ENCODE results near the gene OR2D3. TPM values are rescaled to one million over a fixed set of nuclear protein-coding genes. Genes with fewer than 3 reads are reported as not detected.
A peak's percentile ranks its signal among the peaks of the same experiment; 100 is the strongest.
"Not testable (repeated sequence)": the region's sequence is repeated elsewhere in the genome, so short reads cannot be mapped to it uniquely, and the experiment has no call there.

Gene OR2D3
- total RNA-seq, 1 donor from 2014 or later: not detected

DNA sequence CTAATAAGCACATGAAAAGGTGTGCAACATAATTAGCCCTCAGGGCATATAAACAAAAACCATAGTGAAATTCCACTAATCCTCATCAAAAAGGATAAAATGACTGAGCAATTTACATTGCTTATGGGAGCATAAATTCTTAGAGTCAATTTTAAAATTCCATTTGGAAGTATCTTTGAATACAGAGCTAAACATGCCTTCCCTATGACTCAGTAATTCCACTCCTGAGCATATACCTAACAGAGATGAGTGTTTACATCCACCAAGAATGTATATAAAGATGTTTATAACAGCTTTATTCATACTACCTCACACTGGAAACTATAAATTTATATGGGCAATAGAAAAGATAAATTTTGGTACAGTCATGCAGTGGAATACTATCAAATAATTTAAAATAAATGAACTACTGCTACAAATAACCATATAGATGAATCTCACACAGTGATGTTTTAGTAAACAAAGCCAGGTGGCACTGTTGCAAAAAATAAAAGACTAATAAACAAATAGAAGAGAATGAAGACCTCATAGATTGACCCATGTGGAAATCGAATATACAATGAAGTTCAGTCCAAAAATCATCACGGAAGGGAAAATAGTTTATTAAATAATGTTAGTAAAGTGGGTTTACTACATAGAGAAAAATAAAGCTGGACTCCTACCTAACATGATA is 20.3 kb upstream of the OR2D3 start:
- H3K36me3 ChIP-seq: no peaks in the 10 kb centered on the region
- no peaks in the 10 kb centered on the region for H3K27me3 ChIP-seq
- H3K4me1 ChIP-seq: no peaks in the 10 kb centered on the region
- intact Hi-C loops (cut with DNase I): no loop called here
- DNase-seq (no peak), ATAC-seq (no peak)
- no peak overlapping the region for H3K4me3 ChIP-seq
- no peak overlapping the region for H3K27ac ChIP-seq
- no peaks in the 10 kb centered on the region for H3K9me3 ChIP-seq
- TF ChIP-seq, protein P1, sequence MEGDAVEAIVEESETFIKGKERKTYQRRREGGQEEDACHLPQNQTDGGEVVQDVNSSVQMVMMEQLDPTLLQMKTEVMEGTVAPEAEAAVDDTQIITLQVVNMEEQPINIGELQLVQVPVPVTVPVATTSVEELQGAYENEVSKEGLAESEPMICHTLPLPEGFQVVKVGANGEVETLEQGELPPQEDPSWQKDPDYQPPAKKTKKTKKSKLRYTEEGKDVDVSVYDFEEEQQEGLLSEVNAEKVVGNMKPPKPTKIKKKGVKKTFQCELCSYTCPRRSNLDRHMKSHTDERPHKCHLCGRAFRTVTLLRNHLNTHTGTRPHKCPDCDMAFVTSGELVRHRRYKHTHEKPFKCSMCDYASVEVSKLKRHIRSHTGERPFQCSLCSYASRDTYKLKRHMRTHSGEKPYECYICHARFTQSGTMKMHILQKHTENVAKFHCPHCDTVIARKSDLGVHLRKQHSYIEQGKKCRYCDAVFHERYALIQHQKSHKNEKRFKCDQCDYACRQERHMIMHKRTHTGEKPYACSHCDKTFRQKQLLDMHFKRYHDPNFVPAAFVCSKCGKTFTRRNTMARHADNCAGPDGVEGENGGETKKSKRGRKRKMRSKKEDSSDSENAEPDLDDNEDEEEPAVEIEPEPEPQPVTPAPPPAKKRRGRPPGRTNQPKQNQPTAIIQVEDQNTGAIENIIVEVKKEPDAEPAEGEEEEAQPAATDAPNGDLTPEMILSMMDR (IDR thresholded peaks at IDR 0.05): peak; percentile 7

GRCh38 chr11:6904804-6905203 is 16.0 kb upstream of the OR2D3 start:
- H3K27me3 ChIP-seq; H3K36me3 ChIP-seq; H3K4me3 ChIP-seq; H3K27ac ChIP-seq; H3K9me3 ChIP-seq; intact Hi-C loops (cut with DNase I); H3K4me1 ChIP-seq; ATAC-seq: not testable (repeated sequence)
- DNase-seq: peak; percentile 51

DNA sequence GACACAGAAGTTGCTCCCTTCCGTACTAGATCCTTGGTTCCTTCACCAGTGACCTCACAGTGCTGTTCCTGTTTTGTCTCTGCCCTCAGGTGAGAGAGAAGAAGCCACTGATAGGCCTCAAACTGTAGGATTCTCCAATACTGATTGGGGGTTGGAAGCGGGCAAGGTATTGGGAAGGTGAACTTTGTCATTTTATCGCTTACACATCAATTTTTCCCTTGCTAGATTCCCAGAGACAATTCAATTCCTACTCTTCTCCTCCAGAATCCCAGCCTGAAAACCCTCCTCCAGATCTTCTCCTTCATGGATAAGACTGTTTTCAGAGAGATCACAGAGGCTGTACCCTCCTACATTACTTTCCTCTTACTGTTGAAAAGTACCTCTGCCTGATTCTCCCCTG is 9.4 kb upstream of the OR2D3 start:
- Histone ChIP-seq H3K9me3 (no peaks in the 10 kb centered on the region), H3K36me3 (no peaks in the 10 kb centered on the region), H3K4me1 (no peaks in the 10 kb centered on the region), H3K27me3 (no peaks in the 10 kb centered on the region), H3K27ac (no peak overlapping the region), H3K4me3 (no peak overlapping the region)
- intact Hi-C loops (cut with DNase I): no loop called here
- DNase-seq (no peak), ATAC-seq (no peak)
- TF ChIP-seq, protein P1 (IDR thresholded peaks at IDR 0.05): no peak

DNA sequence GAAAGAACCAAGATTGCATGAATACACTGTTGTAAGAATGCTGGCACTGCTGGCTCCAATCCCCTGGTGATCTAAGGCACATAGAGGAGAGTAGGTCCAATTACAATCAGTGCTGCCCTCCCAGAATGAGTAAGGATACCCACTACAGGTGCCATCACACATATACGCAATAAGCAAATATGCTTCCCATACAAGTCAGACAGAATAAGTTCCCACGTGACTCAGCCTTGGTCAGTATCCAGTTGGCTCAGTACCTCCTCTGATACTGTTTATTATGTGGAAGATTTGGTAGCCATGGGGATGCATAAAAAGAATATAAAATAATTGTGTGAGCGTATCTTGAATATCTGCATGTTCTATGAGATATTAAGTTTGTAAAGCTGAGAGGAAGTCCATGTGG is 8.9 kb upstream of the OR2D3 start:
- H3K9me3 ChIP-seq: no peaks in the 10 kb centered on the region
- no peak overlapping the region for H3K27ac ChIP-seq
- H3K36me3 ChIP-seq: no peaks in the 10 kb centered on the region
- TF ChIP-seq, protein P1 (IDR thresholded peaks at IDR 0.05): no peak
- DNase-seq: no peak
- H3K27me3 ChIP-seq: no peaks in the 10 kb centered on the region
- intact Hi-C loops (cut with DNase I): no loop called here
- no peak overlapping the region for H3K4me3 ChIP-seq
- no peak for ATAC-seq
- no peaks in the 10 kb centered on the region for H3K4me1 ChIP-seq

DNA sequence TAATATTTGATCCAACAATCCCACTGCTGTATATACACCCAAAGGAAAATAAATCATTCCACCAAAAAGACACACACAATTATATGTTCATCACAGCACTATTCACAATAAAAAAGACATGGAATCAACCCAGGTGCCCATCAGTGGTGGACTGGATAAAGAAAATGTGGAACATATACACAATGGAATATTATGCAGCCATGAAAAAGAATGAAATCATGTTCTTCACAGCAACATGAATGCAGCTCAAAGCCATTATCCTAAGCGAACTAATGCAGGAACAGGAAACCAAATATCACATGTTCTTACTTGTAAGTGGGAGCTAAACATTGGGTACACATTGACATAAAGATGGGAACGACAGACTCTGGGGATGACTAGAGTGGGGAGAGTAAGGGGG is 1.1 kb upstream of the OR2D3 start:
- Histone ChIP-seq H3K27ac (no peak overlapping the region), H3K36me3 (no peaks in the 10 kb centered on the region), H3K4me1 (no peaks in the 10 kb centered on the region), H3K4me3 (no peak overlapping the region), H3K9me3 (no peaks in the 10 kb centered on the region), H3K27me3 (no peaks in the 10 kb centered on the region)
- TF ChIP-seq, protein P1 (IDR thresholded peaks at IDR 0.05): no peak
- DNase-seq: no peak
- ATAC-seq: no peak
- intact Hi-C loops (cut with DNase I): loop anchor here (10.0 kb wide), 1 partner anchor 575 kb away; no protein-coding TSS in a partner anchor

GRCh38 chr11:6925007-6925577 is 4.3 kb downstream of the OR2D3 start:
- Histone ChIP-seq H3K4me3 (no peak overlapping the region), H3K9me3 (no peaks in the 10 kb centered on the region), H3K27me3 (no peaks in the 10 kb centered on the region), H3K27ac (no peak overlapping the region), H3K36me3 (no peaks in the 10 kb centered on the region), H3K4me1 (peaks cover 9% of the 10 kb centered on the region)
- TF ChIP-seq, protein P1 (IDR thresholded peaks at IDR 0.05): no peak
- intact Hi-C loops (cut with DNase I): loop anchor here (10.0 kb wide), 1 partner anchor 580 kb away; no protein-coding TSS in a partner anchor
- ATAC-seq (no peak), DNase-seq (no peak)
